SK-MEL-5 (cell line): ENCODE data around the gene ZPBP2. TPM values are rescaled to one million over a fixed set of nuclear protein-coding genes. Genes with fewer than 3 reads are reported as not detected.
"Not testable (repeated sequence)": the region's sequence is repeated elsewhere in the genome, so short reads cannot be mapped to it uniquely, and the experiment has no call there.

Source experiments
- DNase-seq: peaks from one replicate; pipeline ENCODE4 v3.0.0-alpha.2; 2016; ENCODE audit warnings: low read depth, low spot score
- in situ Hi-C: cut with HindIII; loops from 2 replicates; pipeline ENCODE4 v1.10.0; 2016; ENCODE audit warnings: low sequenced_read_pairs, high pct_unique_total_duplicates, low pct_unique_long_range_greater_than_20kb
- total RNA-seq: library from RNA; depleted of rRNA; stranded (reverse); fragments of >200 nt; shearing (Covaris generic); gene quantifications from 2 replicates; pipeline ENCODE4 v1.2.3, GENCODE V29; 2014

Gene ZPBP2
- total RNA-seq, 1 experiment from 2014 or later = not detected

- no peak for DNase-seq
- in situ Hi-C loops = no loop called here
Observed at GRCh38 chr17:39894681-39895376, 26.8 kb downstream of the ZPBP2 start.

DNA sequence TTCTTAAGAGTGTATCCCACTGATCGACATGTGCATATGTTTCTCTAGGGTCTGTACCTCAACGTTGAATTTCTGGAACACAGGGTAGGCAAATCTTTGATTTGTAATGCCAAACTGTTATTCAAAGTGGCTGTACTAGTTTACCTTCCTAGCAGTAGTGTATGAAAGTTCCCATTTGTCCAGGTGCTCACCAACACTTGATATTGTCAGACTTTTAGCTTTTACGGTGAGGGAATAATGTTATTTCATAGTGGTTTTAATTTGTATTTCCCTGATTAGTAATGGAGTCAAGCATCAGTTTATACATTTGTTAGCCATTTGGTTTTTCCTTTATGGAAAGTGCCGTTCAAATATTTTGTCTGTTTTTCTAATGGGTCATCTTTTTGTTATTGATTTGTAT lies 30.1 kb downstream of the ZPBP2 start:
- in situ Hi-C loops = no loop called here
- DNase-seq = no peak

DNA sequence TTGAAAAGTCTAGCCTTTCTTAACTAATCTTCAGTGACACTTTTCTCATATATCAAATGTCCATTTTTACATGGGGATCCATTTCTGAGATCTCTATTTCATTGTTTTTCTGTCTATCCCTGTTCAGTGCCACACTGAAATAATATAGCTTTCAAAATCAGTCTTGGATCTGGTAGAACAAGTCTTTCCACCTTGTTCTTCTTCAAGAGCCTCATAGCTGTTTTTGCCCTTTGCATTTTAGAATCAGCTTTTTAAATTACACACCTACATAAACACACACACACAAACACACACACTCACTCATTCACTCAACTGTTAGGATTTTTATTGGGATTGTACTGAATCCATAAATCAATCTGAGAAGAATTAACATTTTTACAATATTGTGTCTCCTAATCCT lies 31.2 kb downstream of the ZPBP2 start:
- DNase-seq = no peak
- in situ Hi-C loops = no loop called here

DNA sequence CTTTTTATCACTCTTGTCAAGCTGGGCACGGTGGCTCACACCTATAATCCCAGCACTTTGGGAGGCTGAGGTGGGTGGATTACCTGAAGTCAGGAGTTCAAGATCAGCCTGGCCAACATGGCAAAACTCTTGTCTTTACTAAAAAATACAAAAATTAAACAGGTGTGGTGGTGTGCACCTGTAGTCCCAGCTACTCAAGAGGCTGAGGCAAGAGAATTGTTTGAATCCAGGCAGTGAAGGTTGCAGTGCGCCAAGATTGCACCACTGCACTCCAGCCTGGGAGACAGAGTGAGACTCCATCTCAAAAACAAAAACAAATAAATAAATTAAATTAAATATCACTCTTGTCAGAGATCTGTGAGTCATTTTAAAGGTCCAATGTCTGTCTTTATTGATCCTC lies 34.0 kb downstream of the ZPBP2 start:
- DNase-seq, in situ Hi-C loops: not testable (repeated sequence)

GRCh38 chr17:39903158-39903884 lies 35.3 kb downstream of the ZPBP2 start:
- in situ Hi-C loops = no loop called here
- DNase-seq = no peak

DNA sequence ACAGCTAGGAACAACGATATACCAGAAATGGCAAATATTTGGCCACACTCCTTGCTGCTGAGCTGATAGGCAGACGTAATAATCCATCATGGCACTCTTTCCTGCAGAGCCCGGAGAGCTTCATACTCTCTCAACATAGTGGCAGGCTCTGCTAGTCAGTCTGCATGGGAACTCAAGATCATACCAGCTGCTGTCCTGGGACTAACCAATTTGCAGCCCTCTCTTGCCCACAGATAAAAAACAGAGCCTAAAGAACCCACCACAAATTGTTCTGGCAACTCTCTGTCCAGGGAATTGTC lies 36.9 kb downstream of the ZPBP2 start:
- in situ Hi-C loops = no loop called here
- DNase-seq = no peak

GRCh38 chr17:39908789-39909352 lies 40.9 kb downstream of the ZPBP2 start:
- in situ Hi-C loops = no loop called here
- no peak for DNase-seq

- in situ Hi-C loops = no loop called here
- DNase-seq = no peak
Observed at GRCh38 chr17:39913989-39914388, 46.0 kb downstream of the ZPBP2 start.

- in situ Hi-C loops = no loop called here
Observed at GRCh38 chr17:39915559-39915958, 47.6 kb downstream of the ZPBP2 start.

DNA sequence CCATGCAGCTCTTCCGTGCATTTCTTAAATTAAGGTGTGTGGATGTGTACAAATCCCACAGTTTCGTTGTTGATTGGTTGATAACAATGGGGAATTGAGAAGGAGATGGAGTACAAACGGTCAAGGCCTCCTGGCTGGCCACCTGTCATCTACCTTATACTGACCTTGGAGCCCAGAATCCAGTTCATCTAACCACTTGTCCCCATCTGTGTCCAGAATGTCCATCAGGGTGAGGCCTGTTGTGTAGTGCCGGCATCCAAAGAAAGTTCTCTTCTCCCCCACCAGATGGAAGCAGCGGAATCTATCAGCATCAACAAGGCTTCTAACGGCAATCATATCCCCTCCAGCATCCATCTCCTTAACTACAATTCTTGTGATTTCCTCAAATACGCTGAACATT lies 48.9 kb downstream of the ZPBP2 start:
- DNase-seq = peak; percentile 42
- in situ Hi-C loops = no loop called here

More at GRCh38 chr17:39915559-39915958, 47.6 kb downstream of the ZPBP2 start:
- no peak for DNase-seq

GRCh38 chr17:39919087-39919683 lies 51.2 kb downstream of the ZPBP2 start:
- no peak for DNase-seq
- in situ Hi-C loops = no loop called here

DNA sequence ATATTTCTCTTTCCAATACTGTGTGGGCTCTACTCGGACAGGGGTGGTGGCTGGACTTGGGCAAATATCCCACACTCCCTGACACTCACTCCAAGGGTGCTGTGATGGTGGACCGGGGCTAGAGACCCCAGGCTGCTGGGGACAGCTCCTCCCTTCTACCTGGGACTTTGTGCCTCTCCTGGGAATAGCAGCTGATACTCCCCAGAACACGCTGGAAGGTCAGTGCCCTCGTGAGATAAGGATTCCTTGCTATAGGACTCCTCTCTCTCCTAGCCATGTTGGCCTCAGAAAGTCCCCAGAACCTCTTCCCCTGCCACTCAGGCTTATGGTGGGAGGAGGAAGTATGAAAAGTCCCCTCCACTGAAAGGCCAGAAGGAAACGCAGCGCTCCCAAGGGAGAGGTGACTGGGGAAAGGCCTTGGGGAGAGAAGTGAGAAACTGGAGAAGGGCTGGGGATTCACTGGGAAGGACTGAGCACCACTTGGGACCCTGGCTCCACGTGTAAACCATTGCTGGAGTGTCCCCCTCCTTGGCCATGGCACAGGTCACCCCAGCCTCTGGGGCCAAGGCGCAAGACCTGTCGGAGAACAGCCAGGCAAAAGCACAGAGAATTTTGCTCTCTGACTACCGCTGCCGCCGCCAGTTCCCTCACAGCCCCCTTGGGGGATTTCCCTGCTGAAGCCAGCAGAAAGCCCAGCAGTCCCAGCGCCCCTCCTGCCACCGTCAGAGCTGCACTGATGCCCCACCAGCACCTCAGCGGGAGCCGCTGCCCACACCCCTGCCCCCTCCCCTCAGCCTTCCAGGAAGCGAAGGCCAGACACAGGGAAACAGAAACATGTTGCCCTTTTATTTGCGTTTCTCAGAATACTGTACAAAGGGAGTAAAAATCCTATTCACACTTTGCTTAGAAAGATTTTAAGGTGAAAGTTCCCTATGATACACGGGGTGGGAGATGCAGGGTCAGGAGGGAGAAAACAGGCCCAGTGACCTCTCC lies 52.5 kb downstream of the ZPBP2 start:
- in situ Hi-C loops = no loop called here
- no peak for DNase-seq

DNA sequence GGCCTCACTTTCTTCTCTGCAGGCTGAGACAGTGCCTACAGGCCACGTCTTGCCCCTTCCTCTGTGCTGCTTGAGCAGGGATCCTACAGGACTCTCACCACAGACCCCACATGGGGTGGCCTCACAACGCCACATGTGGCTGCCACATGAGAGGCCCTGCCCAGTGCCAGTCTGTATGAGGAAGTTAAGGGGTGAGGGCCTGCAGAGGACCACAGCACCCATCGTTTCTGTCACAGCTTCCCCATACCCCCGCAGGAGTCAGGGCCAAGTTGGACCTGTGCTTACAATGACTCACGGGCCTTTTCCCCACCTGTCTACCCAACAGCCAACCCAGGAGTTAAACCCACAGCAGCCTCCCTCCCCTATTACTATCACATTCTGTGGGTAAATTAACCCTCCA lies 53.3 kb downstream of the ZPBP2 start:
- DNase-seq = no peak
- in situ Hi-C loops = no loop called here

GRCh38 chr17:39922006-39922405 lies 54.0 kb downstream of the ZPBP2 start:
- in situ Hi-C loops = no loop called here

DNA sequence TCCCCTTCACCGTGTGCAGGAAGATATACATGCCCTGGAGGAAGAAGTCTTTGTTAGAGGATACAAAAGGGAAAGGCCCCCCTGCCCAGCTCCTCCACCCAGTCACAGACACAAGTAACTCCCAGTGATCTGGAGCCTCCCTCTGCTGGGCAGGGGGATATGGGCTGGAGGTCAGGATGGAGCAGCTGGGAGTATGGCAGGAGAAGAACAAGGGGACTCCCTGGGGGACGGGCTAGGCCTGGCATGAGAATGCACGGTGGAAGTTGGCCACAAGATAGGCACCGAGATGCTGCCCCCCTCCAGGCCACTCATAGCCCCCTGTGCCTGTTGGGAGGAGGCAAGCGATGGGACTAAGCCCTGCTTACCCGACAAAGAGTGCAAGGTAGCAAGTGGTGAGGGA lies 55.2 kb downstream of the ZPBP2 start:
- in situ Hi-C loops = no loop called here

More at GRCh38 chr17:39922006-39922405, 54.0 kb downstream of the ZPBP2 start:
- DNase-seq = no peak

GRCh38 chr17:39923836-39924690 lies 56.1 kb downstream of the ZPBP2 start:
- no peak for DNase-seq
- in situ Hi-C loops = no loop called here

More for the DNA sequence above, 55.2 kb downstream of the ZPBP2 start:
- no peak for DNase-seq

- no peak for DNase-seq
- in situ Hi-C loops = no loop called here
Observed at GRCh38 chr17:39924691-39925055, 56.7 kb downstream of the ZPBP2 start.
